Measurements from ENCODE around the gene ARSI.

DNA sequence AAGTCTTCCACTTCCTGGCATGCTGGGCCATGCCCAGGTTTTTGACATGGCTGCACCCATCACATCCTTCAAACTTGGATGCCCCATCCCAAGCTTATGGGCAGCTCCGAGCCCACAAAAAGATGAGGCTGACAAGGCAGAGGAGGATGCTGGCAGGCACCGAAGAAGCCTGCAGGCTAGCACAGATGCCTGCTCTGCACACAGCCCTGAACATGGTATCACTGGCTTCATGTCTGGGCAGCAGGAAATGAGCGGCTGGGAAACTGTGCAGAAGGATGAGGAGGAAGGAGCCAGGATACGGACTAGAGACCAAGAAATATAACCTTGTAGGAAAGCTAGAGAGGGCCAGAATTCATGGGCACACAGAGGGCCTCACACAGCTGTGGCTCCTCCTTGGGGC, 27.9 kb downstream of the ARSI start:
- no peak for TF ChIP-seq POLR2A (IDR thresholded peaks at IDR 0.05)
- TF ChIP-seq, protein P1, sequence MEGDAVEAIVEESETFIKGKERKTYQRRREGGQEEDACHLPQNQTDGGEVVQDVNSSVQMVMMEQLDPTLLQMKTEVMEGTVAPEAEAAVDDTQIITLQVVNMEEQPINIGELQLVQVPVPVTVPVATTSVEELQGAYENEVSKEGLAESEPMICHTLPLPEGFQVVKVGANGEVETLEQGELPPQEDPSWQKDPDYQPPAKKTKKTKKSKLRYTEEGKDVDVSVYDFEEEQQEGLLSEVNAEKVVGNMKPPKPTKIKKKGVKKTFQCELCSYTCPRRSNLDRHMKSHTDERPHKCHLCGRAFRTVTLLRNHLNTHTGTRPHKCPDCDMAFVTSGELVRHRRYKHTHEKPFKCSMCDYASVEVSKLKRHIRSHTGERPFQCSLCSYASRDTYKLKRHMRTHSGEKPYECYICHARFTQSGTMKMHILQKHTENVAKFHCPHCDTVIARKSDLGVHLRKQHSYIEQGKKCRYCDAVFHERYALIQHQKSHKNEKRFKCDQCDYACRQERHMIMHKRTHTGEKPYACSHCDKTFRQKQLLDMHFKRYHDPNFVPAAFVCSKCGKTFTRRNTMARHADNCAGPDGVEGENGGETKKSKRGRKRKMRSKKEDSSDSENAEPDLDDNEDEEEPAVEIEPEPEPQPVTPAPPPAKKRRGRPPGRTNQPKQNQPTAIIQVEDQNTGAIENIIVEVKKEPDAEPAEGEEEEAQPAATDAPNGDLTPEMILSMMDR (IDR thresholded peaks at IDR 0.05) = no peak
- no peak for TF ChIP-seq POLR2AphosphoS5 (IDR thresholded peaks at IDR 0.05)
